HFFc6 (cell line): Measurements from ENCODE around the gene DRAP1. TPM values are rescaled to one million over a fixed set of nuclear protein-coding genes. Genes with fewer than 3 reads are reported as not detected.
A peak's percentile ranks its signal among the peaks of the same experiment; 100 is the strongest.

Source experiments
- DNase-seq: peaks from one replicate; pipeline ENCODE4 v3.0.0-alpha.2; 2018
- H3K27ac Mint-ChIP-seq: 2 replicates; pipeline ENCODE4 v1.8.0; 2020; ENCODE audit warnings: mild to moderate bottlenecking, mixed read lengths
- H3K27me3 Mint-ChIP-seq: 2 replicates; pipeline ENCODE4 v1.8.0; 2021; ENCODE audit warnings: mild to moderate bottlenecking, moderate library complexity, mixed read lengths; ENCODE audit not compliant: insufficient read depth
- H3K36me3 Mint-ChIP-seq: 2 replicates; pipeline ENCODE4 v1.8.0; 2021; ENCODE audit warnings: low read depth, mixed read lengths
- H3K4me1 Mint-ChIP-seq: 2 replicates; pipeline ENCODE4 v1.8.0; 2020; ENCODE audit warnings: low read depth, mixed read lengths
- H3K4me3 Mint-ChIP-seq: 2 replicates; pipeline ENCODE4 v1.8.0; 2020; ENCODE audit warnings: mild to moderate bottlenecking, moderate library complexity, mixed read lengths
- H3K9me3 Mint-ChIP-seq: 2 replicates; pipeline ENCODE4 v1.8.0; 2020; ENCODE audit warnings: mild to moderate bottlenecking, mixed read lengths
- total RNA-seq, 6 experiments: library from RNA; stranded (reverse); fragmentation: NEBNext Ultra II Directional; extraction: Animal tissue kit (Norgen Biotek cat#: 25700); gene quantifications; 2 replicates in 1 of 6; 3 replicates in 5 of 6; pipeline ENCODE4 v1.2.3, GENCODE V29; 2021
- TF ChIP-seq, protein P1 (sequence below): fragments of 200-600 bp; sonication (generic); IDR thresholded peaks from 2 replicates; pipeline ENCODE4 v1.5.0; 2021; ENCODE audit warnings: antibody characterized with exemption, mild to moderate bottlenecking

The DRAP1 gene
- total RNA-seq, 6 experiments from 2014 or later: 362 to 687 (median 615) TPM

DNA sequence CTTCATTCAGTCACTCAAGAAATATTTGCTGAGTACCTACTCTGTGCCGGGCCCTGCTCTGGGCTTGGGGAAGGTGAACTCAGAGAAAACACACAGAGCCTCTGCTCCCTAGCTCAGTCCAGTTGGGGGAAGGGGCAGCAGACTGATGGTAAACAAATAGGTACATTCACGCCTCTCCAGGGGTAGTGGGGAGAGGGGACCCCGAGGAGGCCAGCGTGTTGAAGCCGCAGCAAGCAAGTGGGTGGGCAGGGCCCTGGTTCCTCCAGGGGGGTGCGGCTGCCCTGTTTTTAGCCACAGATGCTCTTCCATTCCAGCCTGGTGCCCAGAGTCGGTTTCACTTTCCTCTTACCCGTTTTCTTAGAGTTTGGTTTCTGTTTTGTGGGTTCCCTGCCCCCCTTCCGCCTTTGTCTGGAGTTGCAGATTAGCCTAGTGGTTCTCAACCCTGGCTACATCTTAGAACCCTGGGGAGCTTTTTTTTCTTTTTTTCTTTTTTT, 8.7 kb downstream of the DRAP1 start:
- H3K36me3 Mint-ChIP-seq: peaks cover 15% of the 10 kb centered on the region; the same call in 1 of the 2 replicates
- TF ChIP-seq, protein P1, sequence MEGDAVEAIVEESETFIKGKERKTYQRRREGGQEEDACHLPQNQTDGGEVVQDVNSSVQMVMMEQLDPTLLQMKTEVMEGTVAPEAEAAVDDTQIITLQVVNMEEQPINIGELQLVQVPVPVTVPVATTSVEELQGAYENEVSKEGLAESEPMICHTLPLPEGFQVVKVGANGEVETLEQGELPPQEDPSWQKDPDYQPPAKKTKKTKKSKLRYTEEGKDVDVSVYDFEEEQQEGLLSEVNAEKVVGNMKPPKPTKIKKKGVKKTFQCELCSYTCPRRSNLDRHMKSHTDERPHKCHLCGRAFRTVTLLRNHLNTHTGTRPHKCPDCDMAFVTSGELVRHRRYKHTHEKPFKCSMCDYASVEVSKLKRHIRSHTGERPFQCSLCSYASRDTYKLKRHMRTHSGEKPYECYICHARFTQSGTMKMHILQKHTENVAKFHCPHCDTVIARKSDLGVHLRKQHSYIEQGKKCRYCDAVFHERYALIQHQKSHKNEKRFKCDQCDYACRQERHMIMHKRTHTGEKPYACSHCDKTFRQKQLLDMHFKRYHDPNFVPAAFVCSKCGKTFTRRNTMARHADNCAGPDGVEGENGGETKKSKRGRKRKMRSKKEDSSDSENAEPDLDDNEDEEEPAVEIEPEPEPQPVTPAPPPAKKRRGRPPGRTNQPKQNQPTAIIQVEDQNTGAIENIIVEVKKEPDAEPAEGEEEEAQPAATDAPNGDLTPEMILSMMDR: no peak
- H3K27me3 Mint-ChIP-seq: peaks cover 3% of the 10 kb centered on the region; the same call in 1 of the 2 replicates
- no peaks in the 10 kb centered on the region for H3K9me3 Mint-ChIP-seq
- peaks cover 6% of the 10 kb centered on the region for H3K4me1 Mint-ChIP-seq
- DNase-seq: no peak
- H3K4me3 Mint-ChIP-seq: no peak overlapping the region
- H3K27ac Mint-ChIP-seq: no peak overlapping the region

DNA sequence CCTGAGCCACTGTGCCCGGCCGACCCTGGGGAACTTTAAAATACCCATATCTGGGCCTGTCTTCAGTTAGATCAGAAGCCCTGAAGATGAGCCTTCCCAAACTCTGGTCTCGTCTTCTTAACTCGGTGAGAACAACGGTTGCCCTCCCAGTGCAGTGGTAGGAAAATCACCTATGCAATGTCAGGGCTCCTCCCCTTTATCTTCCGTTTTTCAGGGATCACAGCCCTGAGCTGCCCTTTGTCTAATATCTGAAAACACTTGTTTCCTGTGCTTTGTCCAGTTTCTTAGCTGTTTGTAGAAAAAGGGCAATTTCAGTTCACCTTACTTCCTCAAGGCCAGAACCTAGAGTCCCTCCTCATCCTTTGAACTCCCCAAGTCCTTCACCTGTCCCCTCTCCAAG, 9.4 kb downstream of the DRAP1 start:
- TF ChIP-seq, protein P1: no peak
- Mint-ChIP-seq H3K4me3 (no peak overlapping the region), H3K4me1 (peaks cover 6% of the 10 kb centered on the region), H3K27me3 (peaks cover 3% of the 10 kb centered on the region; the same call in 1 of the 2 replicates), H3K9me3 (no peaks in the 10 kb centered on the region), H3K36me3 (peaks cover 7% of the 10 kb centered on the region; the same call in 1 of the 2 replicates), H3K27ac (no peak overlapping the region; the same call in 1 of the 2 replicates)
- DNase-seq: no peak

DNA sequence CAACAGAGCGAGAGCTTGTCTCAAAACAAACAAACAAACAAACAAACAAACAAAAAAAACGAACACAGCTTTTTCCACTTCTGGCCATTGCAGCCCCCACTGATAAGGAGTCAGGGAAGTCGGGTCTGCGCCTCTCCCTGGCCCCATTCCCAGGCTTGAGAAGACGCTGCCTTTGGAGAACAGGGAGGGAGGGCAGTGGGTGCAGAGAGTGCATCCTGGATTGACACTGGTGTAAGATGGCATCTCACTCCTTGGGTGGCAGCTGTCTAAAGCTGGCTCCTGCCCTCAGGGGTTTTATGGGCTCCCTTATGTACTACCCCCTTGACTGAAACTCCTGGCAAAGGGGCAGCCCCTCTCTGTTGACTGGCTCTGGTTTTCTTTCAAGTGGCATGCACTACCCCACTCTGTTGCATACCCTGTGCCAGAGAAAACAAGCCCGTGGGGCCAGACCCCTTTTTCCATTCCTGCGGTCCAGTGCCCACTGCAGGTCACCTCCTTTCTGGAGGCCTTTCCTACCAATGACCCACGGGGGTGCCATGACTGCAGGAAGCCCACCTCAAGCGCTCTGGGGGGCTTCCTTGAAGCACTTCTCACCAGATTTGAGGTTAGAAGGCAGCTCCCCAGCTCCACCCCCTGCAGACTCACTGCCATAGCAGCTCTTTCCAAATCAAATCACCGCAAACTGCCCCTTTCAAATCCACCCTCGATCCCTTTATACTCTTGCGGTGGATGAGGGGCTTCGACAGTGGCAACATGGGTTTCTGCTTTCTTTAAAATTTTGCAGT, 12.7 kb downstream of the DRAP1 start:
- Mint-ChIP-seq H3K36me3 (0 out of 2 replicates have a peak, but pooled peaks cover 3% of the 10 kb centered on the region), H3K9me3 (no peaks in the 10 kb centered on the region), H3K27me3 (peaks cover 3% of the 10 kb centered on the region; the same call in 1 of the 2 replicates), H3K4me1 (peaks cover 11% of the 10 kb centered on the region), H3K4me3 (no peak overlapping the region), H3K27ac (no peak overlapping the region)
- TF ChIP-seq, protein P1: no peak
- DNase-seq: no peak

DNA sequence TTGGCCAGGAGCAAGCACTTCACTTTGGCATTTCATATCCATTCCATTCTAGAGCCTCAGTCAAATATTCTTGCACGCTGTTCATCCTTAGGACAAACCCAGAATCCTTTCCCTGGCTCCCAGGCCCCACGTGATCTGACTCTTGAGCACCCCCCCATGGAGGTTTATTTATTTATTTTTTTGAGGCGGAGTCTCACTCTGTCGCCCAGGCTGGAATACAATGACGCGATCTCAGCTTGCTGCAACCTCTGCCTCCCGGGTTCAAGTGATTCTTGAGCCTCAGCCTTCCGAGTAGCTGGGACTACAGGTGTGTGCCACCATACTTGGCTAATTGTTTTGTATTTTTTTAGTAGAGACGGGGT, 13.3 kb downstream of the DRAP1 start:
- Mint-ChIP-seq H3K27ac (no peak overlapping the region), H3K36me3 (0 out of 2 replicates have a peak, but pooled peaks cover 3% of the 10 kb centered on the region), H3K9me3 (no peaks in the 10 kb centered on the region), H3K4me3 (no peak overlapping the region), H3K4me1 (peaks cover 11% of the 10 kb centered on the region), H3K27me3 (peaks cover 4% of the 10 kb centered on the region; the same call in 1 of the 2 replicates)
- TF ChIP-seq, protein P1: peak; percentile 49
- peak; percentile 12 for DNase-seq

DNA sequence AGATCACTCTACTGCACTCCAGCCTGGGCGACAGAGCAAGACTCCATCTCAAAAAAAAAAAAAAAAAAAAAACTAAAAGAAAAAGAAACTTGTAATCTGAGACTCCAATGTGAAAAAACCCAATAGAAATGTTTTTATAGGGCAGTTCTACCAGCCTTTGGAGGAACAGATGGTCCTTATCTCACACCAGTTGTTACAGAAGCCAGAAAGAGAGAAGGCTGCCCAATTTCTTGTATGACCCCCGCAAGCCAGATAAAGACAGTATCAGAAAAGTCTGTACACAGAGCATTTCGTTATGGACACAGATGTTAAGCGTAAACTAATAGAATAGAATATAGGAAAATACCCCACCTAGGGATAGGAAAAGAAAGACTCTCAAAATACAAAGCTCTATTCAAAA, 14.8 kb downstream of the DRAP1 start:
- no peak for DNase-seq
- no peak overlapping the region for H3K4me3 Mint-ChIP-seq

More for the DNA sequence above, 14.8 kb downstream of the DRAP1 start:
- TF ChIP-seq, protein P1: no peak
- Mint-ChIP-seq H3K9me3 (no peaks in the 10 kb centered on the region), H3K27ac (no peak overlapping the region), H3K4me1 (peaks cover 11% of the 10 kb centered on the region), H3K27me3 (peaks cover 3% of the 10 kb centered on the region), H3K36me3 (0 out of 2 replicates have a peak, but pooled peaks cover 1% of the 10 kb centered on the region)
